Measurements from ENCODE around the gene TTLL9. TPM values are rescaled to one million over a fixed set of nuclear protein-coding genes. Genes with fewer than 3 reads are reported as not detected.

TTLL9 gene
- total and polyA plus RNA-seq, 2 of the 13 experiments (the other 11 are each of a cell fraction or from before 2014, with no cell fraction given) = not detected

DNA sequence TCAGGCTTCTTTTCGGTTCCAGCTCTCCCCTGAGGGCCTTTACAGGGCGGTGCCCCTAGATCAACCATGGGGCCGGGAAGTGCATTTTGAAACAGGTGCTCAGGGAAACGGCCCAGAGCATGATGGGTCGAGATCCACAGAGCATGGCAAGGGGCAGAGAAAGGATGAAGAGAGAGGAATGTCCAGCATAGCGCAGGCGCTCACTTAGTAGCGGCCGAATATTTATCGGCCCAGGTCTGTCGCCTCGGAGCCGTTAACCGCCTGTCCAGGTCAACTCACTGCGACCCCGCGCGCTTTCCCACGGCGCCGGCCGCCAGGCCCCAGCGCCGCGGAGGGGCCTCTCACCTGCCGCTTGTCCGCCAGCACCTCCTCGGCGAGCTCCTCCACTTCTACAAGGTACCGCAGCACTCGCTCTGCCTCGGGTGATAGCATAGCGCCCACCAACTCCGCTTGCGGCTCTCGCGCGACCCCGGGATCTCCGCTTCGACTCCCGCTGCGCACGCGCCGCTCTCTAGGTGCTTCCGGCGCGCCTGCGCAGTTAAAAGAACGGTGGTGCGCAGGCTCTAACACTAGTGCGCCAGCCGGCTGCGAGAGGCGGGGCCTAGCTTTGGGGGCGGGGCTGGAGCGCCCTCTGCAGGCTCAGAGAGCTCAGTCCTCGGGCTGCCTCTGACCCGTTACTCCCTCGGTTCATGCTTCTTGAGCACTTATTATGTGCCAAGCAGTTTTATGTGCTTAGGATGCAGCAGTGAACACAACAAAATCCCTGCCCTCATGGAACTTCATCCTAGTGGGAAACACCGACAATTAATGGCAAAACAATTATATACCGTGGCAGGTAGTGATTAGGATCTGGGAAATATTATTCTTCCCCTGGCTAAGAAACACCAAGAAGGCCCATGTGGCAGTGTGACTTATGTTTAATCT is 81.4 kb downstream of the TTLL9 start, which contains the start of gene PDRG1 (continued):
- TF ChIP-seq RBM39 (IDR thresholded peaks at IDR 0.05; ENCODE audit: low read depth, low read length, poor library complexity, severe bottlenecking) = peak; percentile 87
- TF ChIP-seq MED13 (CRISPR knock-in tag; IDR thresholded peaks at IDR 0.05) = peak; percentile 73; the same call in 1 of the 2 replicates
- TF ChIP-seq, protein P1, sequence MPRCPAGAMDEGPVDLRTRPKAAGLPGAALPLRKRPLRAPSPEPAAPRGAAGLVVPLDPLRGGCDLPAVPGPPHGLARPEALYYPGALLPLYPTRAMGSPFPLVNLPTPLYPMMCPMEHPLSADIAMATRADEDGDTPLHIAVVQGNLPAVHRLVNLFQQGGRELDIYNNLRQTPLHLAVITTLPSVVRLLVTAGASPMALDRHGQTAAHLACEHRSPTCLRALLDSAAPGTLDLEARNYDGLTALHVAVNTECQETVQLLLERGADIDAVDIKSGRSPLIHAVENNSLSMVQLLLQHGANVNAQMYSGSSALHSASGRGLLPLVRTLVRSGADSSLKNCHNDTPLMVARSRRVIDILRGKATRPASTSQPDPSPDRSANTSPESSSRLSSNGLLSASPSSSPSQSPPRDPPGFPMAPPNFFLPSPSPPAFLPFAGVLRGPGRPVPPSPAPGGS (CRISPR knock-in tag; IDR thresholded peaks at IDR 0.05) = peak; percentile 97
- TF ChIP-seq HNRNPUL1 (IDR thresholded peaks at IDR 0.05; ENCODE audit: low read depth, low read length) = no peak
- TF ChIP-seq, protein P2, sequence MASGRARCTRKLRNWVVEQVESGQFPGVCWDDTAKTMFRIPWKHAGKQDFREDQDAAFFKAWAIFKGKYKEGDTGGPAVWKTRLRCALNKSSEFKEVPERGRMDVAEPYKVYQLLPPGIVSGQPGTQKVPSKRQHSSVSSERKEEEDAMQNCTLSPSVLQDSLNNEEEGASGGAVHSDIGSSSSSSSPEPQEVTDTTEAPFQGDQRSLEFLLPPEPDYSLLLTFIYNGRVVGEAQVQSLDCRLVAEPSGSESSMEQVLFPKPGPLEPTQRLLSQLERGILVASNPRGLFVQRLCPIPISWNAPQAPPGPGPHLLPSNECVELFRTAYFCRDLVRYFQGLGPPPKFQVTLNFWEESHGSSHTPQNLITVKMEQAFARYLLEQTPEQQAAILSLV (CRISPR knock-in tag; IDR thresholded peaks at IDR 0.05; ENCODE audit: borderline replicate concordance) = peak; percentile 86; the same call in 1 of the 2 replicates
- peak; percentile 96 for TF ChIP-seq ZNF546 (CRISPR knock-in tag; conservative IDR thresholded peaks at IDR 0.05)
- TF ChIP-seq CENPT (CRISPR knock-in tag; IDR thresholded peaks at IDR 0.05; ENCODE audit: low read depth) = no peak
- TF ChIP-seq TBL1XR1 (IDR thresholded peaks at IDR 0.05; ENCODE audit: borderline replicate concordance, low read length, partially characterized antibody) = peak; percentile 79
- TF ChIP-seq SMARCE1 (IDR thresholded peaks at IDR 0.05; ENCODE audit: borderline replicate concordance) = no peak
- TF ChIP-seq, protein P3, sequence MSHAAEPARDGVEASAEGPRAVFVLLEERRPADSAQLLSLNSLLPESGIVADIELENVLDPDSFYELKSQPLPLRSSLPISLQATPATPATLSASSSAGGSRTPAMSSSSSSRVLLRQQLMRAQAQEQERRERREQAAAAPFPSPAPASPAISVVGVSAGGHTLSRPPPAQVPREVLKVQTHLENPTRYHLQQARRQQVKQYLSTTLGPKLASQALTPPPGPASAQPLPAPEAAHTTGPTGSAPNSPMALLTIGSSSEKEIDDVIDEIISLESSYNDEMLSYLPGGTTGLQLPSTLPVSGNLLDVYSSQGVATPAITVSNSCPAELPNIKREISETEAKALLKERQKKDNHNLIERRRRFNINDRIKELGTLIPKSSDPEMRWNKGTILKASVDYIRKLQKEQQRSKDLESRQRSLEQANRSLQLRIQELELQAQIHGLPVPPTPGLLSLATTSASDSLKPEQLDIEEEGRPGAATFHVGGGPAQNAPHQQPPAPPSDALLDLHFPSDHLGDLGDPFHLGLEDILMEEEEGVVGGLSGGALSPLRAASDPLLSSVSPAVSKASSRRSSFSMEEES (CRISPR knock-in tag; IDR thresholded peaks at IDR 0.05) = peak; percentile 75; the same call in 1 of the 2 replicates
- TF ChIP-seq TSC22D2 (CRISPR knock-in tag; IDR thresholded peaks at IDR 0.05; ENCODE audit: borderline replicate concordance) = peak; percentile 78
- TF ChIP-seq PAWR (CRISPR knock-in tag; IDR thresholded peaks at IDR 0.05; ENCODE audit: borderline replicate concordance) = no peak
- TF ChIP-seq ZIK1 (CRISPR knock-in tag; IDR thresholded peaks at IDR 0.05; ENCODE audit: borderline replicate concordance, low read depth) = peak; percentile 86; the same call in 1 of the 2 replicates
- peak; percentile 80 for TF ChIP-seq ZNF451 (CRISPR knock-in tag; IDR thresholded peaks at IDR 0.05)
- TF ChIP-seq AGO1 (IDR thresholded peaks at IDR 0.05; ENCODE audit: low read depth, low read length, poor library complexity, severe bottlenecking) = peak; percentile 87
- TF ChIP-seq KLF12 (CRISPR knock-in tag; IDR thresholded peaks at IDR 0.05; ENCODE audit: borderline replicate concordance) = peak; percentile 79
- peak; percentile 97 for TF ChIP-seq FOXC1 (CRISPR knock-in tag; IDR thresholded peaks at IDR 0.05; ENCODE audit: borderline replicate concordance)
- TF ChIP-seq SALL1 (CRISPR knock-in tag; IDR thresholded peaks at IDR 0.05) = peak; percentile 95
- TF ChIP-seq, protein P4, sequence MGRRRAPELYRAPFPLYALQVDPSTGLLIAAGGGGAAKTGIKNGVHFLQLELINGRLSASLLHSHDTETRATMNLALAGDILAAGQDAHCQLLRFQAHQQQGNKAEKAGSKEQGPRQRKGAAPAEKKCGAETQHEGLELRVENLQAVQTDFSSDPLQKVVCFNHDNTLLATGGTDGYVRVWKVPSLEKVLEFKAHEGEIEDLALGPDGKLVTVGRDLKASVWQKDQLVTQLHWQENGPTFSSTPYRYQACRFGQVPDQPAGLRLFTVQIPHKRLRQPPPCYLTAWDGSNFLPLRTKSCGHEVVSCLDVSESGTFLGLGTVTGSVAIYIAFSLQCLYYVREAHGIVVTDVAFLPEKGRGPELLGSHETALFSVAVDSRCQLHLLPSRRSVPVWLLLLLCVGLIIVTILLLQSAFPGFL (CRISPR knock-in tag; IDR thresholded peaks at IDR 0.05) = 0 out of 2 replicates have a peak, but pooled peaks have one; percentile 84
- TF ChIP-seq SP1 (IDR thresholded peaks at IDR 0.05) = peak; percentile 71; the same call in 1 of the 2 replicates
- TF ChIP-seq SP1 (CRISPR knock-in tag; IDR thresholded peaks at IDR 0.05) = peak; percentile 99
- TF ChIP-seq, protein P5, sequence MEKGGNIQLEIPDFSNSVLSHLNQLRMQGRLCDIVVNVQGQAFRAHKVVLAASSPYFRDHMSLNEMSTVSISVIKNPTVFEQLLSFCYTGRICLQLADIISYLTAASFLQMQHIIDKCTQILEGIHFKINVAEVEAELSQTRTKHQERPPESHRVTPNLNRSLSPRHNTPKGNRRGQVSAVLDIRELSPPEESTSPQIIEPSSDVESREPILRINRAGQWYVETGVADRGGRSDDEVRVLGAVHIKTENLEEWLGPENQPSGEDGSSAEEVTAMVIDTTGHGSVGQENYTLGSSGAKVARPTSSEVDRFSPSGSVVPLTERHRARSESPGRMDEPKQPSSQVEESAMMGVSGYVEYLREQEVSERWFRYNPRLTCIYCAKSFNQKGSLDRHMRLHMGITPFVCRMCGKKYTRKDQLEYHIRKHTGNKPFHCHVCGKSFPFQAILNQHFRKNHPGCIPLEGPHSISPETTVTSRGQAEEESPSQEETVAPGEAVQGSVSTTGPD (CRISPR knock-in tag; IDR thresholded peaks at IDR 0.05) = no peak

Measured in HepG2 (cell line).